AG04449 (cell line): ENCODE measurements around the gene ITGA2B.
"Not testable (repeated sequence)": the region's sequence is repeated elsewhere in the genome, so short reads cannot be mapped to it uniquely, and the experiment has no call there.

Source experiments
- CTCF ChIA-PET: fragments of 350-600 bp; formaldehyde crosslinking; extraction: SDS; loops from one replicate; lab custom pipeline; 2021; ENCODE audit warnings: antibody characterized with exemption; lab: Yijun Ruan, JAX
- POLR2A ChIA-PET: fragments of 400-600, 350-600 bp; formaldehyde crosslinking; extraction: SDS; loops from one replicate; lab custom pipeline; 2020; ENCODE audit warnings: antibody characterized with exemption, inconsistent platforms; lab: Yijun Ruan, JAX
- DNase-seq: peaks from one replicate; pipeline ENCODE4 v3.0.0-alpha.2; 2010; ENCODE audit warnings: low read depth, low spot score
- H3K4me3 ChIP-seq: 2 replicates; pipeline ENCODE4 v1.5.1; 2011; ENCODE audit warnings: low read depth, mild to moderate bottlenecking, control low read depth, low read length
- TF ChIP-seq, protein P1 (sequence below): IDR thresholded peaks from one replicate; pipeline ENCODE4 v1.5.1; 2011; ENCODE audit warnings: mild to moderate bottlenecking, moderate library complexity, low read length, control low read depth, inconsistent platforms; ENCODE audit not compliant: insufficient read depth; ENCODE audit errors: missing control alignments

ITGA2B gene

DNA sequence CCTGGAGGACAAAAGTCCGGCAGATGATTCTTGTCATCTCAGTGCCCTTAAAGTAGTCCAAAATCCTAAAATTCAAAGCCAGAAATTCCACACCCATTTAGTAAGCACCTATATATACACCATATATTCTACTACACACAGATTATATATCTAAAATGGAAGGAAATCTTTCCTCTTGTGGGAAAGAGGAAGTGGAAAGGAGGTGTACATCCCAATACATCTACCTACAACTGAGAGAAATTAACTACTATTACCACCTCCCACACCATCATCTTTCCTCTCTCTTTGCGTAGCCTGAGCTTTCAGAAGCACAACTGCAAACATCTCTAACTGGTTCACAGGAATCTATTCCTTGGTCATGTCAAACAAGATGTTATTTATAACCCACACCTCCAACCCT, 5.4 kb upstream of the ITGA2B start:
- DNase-seq = no peak
- TF ChIP-seq, protein P1, sequence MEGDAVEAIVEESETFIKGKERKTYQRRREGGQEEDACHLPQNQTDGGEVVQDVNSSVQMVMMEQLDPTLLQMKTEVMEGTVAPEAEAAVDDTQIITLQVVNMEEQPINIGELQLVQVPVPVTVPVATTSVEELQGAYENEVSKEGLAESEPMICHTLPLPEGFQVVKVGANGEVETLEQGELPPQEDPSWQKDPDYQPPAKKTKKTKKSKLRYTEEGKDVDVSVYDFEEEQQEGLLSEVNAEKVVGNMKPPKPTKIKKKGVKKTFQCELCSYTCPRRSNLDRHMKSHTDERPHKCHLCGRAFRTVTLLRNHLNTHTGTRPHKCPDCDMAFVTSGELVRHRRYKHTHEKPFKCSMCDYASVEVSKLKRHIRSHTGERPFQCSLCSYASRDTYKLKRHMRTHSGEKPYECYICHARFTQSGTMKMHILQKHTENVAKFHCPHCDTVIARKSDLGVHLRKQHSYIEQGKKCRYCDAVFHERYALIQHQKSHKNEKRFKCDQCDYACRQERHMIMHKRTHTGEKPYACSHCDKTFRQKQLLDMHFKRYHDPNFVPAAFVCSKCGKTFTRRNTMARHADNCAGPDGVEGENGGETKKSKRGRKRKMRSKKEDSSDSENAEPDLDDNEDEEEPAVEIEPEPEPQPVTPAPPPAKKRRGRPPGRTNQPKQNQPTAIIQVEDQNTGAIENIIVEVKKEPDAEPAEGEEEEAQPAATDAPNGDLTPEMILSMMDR = no peak
- ChIA-PET CTCF (interaction anchor here (0.7 to 9.4 kb wide), 3 partner anchors 128 to 278 kb away, joined by 3 to 114 read pairs (median 4); no protein-coding TSS in a partner anchor), POLR2A (no interaction called here)
- H3K4me3 ChIP-seq = no peak overlapping the region

- DNase-seq, H3K4me3 ChIP-seq: not testable (repeated sequence)
- ChIA-PET POLR2A (interaction anchor here (0.6 kb wide), 1 partner anchor 340 kb away, joined by 3 read pairs; no protein-coding TSS in a partner anchor), CTCF (interaction anchor here (0.7 to 2.2 kb wide), 3 partner anchors 129 to 278 kb away, joined by 3 to 10 read pairs (median 4); no protein-coding TSS in a partner anchor)
These were observed 4.7 kb upstream of the ITGA2B start for GRCh38 chr17:44394112-44394511.

DNA sequence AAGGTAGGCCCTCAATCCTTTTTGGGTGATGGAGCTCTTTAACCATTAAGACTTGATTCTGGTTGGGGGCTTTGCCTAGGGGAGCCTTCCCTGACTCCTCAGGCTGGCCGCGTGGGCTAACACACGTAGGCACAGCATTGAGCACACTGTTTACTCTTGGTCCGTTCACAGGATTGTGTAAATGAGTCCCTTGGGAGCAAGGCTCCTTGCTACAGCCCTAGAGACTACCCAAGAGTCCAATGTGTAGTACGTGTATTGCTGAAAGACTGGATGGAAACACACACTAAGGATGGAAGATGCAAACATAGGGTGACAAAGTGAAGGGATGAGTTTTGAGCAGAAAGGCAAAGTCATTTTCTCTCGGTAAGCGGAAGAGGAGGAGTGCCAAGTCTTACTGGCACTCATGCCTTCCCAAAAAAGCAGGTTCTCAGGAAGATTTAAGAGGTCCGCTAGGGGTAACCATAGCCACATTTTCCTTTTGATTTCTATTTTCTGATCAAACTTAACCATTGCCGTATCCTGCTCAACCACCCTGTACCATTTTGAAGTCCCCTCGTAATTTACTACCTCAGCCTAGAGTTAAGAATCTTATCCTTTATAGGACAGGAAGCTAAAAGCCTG, 911 bp upstream of the ITGA2B start:
- no peak overlapping the region for H3K4me3 ChIP-seq
- ChIA-PET POLR2A (no interaction called here), CTCF (interaction anchor here (1.0 to 3.4 kb wide), 3 partner anchors 9 to 180 kb away, joined by 3 to 21 read pairs (median 4); no protein-coding TSS in a partner anchor)
- no peak for DNase-seq
- TF ChIP-seq, protein P1 = no peak

DNA sequence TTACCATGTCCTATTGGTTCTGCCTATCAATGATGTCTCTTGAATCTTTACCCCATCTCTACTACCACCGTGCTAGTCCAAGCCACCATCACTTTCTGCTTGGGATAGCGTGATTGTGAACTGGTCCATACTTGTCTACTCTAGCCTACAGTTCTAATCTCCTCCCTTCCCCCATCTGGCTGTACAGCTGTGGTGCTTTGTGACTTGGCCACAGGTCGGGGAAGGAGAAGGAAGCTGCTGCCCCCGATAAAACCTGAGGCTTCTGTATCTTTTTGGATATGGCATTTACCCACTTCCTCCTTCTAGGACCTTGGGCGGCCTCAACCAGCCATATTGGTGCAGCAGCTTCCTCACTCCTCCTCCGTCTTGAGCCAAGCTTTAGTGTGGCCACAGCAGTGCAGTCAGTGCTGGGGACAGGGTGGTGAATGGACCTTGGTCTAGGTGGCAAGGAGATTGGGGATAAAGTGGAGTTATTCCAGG, 314 bp upstream of the ITGA2B start:
- TF ChIP-seq, protein P1 = no peak
- CTCF ChIA-PET = interaction anchor here (1.0 to 3.4 kb wide), 3 partner anchors 10 to 180 kb away, joined by 3 to 21 read pairs (median 4); no protein-coding TSS in a partner anchor
- POLR2A ChIA-PET = no interaction called here
- DNase-seq = no peak
- no peak overlapping the region for H3K4me3 ChIP-seq

DNA sequence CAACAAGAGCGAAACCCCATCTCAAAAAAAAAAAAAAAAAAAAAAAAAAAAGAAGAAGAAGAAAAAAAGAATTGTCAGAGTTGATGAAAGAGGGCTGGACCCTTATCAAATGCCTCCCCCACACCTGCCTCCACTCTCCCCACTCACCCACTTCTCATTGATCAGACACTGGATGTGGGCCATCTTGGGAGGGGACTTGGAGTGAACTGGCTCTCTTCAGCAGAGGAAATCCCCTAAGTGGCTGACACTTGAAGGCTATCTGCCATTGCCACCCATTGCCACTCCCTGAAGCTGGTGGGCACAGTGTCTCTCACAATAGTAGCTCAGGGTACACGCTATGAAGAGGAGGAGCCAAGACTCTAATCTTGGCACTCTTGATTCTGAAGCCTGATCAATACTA, 1.6 kb downstream of the ITGA2B start:
- H3K4me3 ChIP-seq = no peak overlapping the region
- TF ChIP-seq, protein P1 = no peak
- CTCF ChIA-PET = interaction anchor here (1.5 to 2.9 kb wide), 2 partner anchors 25 to 135 kb away, joined by 3 to 18 read pairs; partner anchors contain the start of gene FAM171A2

DNA sequence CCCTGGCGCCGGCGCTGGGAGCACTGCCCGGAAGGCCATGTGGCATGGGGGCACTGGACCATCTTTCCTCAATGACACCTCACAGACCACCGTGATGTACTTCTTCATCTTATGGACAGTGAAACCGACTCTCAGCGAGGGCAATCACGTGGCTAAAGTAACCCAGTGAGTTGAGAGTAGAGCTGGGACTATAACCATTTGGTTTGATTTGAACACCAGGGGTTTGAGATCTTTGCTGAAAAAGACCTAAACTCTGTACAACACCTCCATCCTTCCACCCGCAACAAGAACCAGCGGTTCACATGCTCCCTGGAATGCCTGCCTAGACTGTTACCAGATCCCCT, 3.3 kb downstream of the ITGA2B start:
- peak overlapping the region; percentile 62; the same call in 1 of the 2 replicates for H3K4me3 ChIP-seq
- CTCF ChIA-PET = interaction anchor here (0.7 to 2.9 kb wide), 8 partner anchors 10 to 248 kb away, joined by 3 to 18 read pairs (median 6); partner anchors contain the start of gene FAM171A2
- DNase-seq = no peak
- POLR2A ChIA-PET = no interaction called here
- TF ChIP-seq, protein P1 = no peak

More for the DNA sequence above, 1.6 kb downstream of the ITGA2B start:
- POLR2A ChIA-PET = no interaction called here
- DNase-seq = no peak
